Sigmoid colon (tissue), 7 donors: ENCODE results near the gene RIPK3. TPM values are rescaled to one million over a fixed set of nuclear protein-coding genes. Genes with fewer than 3 reads are reported as not detected.
A peak's percentile ranks its signal among the peaks of the same experiment; 100 is the strongest.

Experiments used
- DNase-seq: peaks from one replicate; pipeline ENCODE4 v3.0.0-alpha.2; 2019
- H3K27ac ChIP-seq, 4 donors: fragments of 200-600 bp; sonication (generic); one replicate each; pipeline ENCODE4 v1.5.1; 2016 to 2019; ENCODE audit warnings: mild to moderate bottlenecking in 1 of 4
- H3K27me3 ChIP-seq, 3 donors: fragments of 200-600 bp; sonication (generic); one replicate each; pipeline ENCODE4 v1.5.1; 2019; ENCODE audit warnings: mild to moderate bottlenecking in 1 of 3
- H3K36me3 ChIP-seq, 4 donors: fragments of 200-600 bp; sonication (generic); one replicate each; pipeline ENCODE4 v1.5.1; 2016 to 2019
- H3K4me1 ChIP-seq, 4 donors: fragments of 200-600 bp; sonication (generic); one replicate each; pipeline ENCODE4 v1.5.1; 2017 to 2019
- H3K4me3 ChIP-seq, 4 donors: fragments of 200-600 bp; sonication (generic); one replicate each; pipeline ENCODE4 v1.5.1; 2017 to 2019; ENCODE audit warnings: mild to moderate bottlenecking in 2 of 4, moderate library complexity in 1 of 4
- H3K9me3 ChIP-seq, 4 donors: fragments of 200-600 bp in 3 of 4; sonication (generic) in 3 of 4; one replicate each; pipeline versions ENCODE4 v1.5.1 to v1.6.1; 2013 to 2019
- EP300 ChIP-seq, 4 donors: sonication (generic); formaldehyde crosslinking; IDR thresholded peaks; one replicate each; pipeline ENCODE4 v1.6.1; 2017; ENCODE audit warnings: antibody characterized with exemption in 4 of 4
- POLR2A ChIP-seq, 2 donors: fragments of 450-650 bp; IDR thresholded peaks; one replicate each; pipeline ENCODE4 v1.6.1; 2016; ENCODE audit warnings: antibody characterized with exemption in 2 of 2, mild to moderate bottlenecking in 2 of 2, moderate library complexity in 2 of 2
- POLR2AphosphoS5 ChIP-seq, 4 donors: sonication (generic); formaldehyde crosslinking; IDR thresholded peaks; one replicate each; pipeline ENCODE4 v1.6.1; 2017; ENCODE audit warnings: antibody characterized with exemption in 4 of 4
- WGBS, 2 donors: extraction: QIAGEN DNeasy Blood & Tissue Kit; methylation state at CpG; one replicate each; pipeline ENCODE4 v1.1.7; 2013; 5-methylcytosine and 5-hydroxymethylcytosine counted together
- intact Hi-C: fragments of 100-400 bp; cut with DNase I; formaldehyde crosslinking; loops from one replicate; pipeline ENCODE4 v1.15.1; 2023
- polyA plus RNA-seq, 3 donors: library from polyadenylated mRNA; stranded (reverse); fragments of 200-250 nt; gene quantifications; one replicate each; pipeline ENCODE4 v1.2.3, GENCODE V29; 2013
- total RNA-seq, 4 donors: library from RNA; depleted of rRNA; stranded (reverse); fragments of >200 nt; gene quantifications; one replicate each; pipeline ENCODE4 v1.1.0, GENCODE V29; 2016
- TF ChIP-seq, protein P1 (sequence below), 4 experiments: fragments of 450-650 bp in 3 of 4; fragments of 200-600 bp in 1 of 4; IDR thresholded peaks; one replicate each; pipeline ENCODE4 v1.5.1; 2016 to 2019; ENCODE audit warnings: antibody characterized with exemption in 4 of 4, mild to moderate bottlenecking in 3 of 4, moderate library complexity in 2 of 4
- donor health status: healthy with polysubstance abuse.
- donor health status: Bipolar disorder and iron deficiency.
- donor health status: healthy.

RIPK3 gene
- total and polyA plus RNA-seq, 7 donors: 2.6 to 66.4 (median 12.5) TPM

DNA sequence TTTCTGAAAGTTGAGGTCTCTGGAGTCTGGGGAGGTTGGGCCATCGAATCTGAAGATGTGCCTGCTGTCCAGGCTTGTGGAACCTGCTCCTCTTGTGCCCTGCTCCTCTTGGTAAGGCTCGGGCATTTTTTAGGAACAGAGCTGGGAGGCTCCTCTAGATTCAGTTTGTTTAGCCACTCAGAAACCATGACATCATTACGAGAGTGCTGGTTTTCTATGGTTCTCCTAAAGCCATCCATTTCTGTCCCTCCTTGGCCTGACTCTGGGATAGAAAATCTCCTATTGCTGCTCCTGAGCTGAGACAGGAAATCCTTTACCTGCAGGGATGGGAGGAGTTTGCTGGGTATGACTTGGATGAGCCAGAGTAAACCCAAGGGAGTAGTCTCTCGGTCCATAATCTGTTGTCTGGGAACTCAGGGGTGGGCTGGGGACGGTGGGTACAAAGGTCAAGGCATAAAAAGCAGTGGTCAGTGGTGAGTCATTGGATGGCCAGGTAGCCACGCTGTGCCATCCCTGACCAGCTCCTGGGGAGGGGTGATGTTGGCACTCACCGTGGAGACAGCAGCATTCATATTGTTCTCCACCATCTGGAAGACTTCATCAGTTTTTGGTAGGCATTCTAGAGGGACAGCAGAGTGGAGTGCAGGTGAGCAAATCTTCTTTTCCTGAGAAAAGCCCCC, 2.5 kb downstream of the RIPK3 start:
- Histone ChIP-seq H3K27me3 (peaks cover 8 to 64% (median 55%) of the 10 kb centered on the region in 3 donors), H3K4me1 (peaks cover 0 to 32% (median 27%) of the 10 kb centered on the region in 4 donors), H3K27ac (no peak overlapping the region), H3K9me3 (no peaks in the 10 kb centered on the region), H3K36me3 (no peaks in the 10 kb centered on the region), H3K4me3 (no peak overlapping the region)
- 82 to 91% methylated on average over 7 of the region's 7 CpGs for WGBS, 2 donors
- intact Hi-C loops: loop anchor here (10.0 kb wide), 1 partner anchor 338 kb away; no protein-coding TSS in a partner anchor
- no peak for DNase-seq
- TF ChIP-seq POLR2AphosphoS5 (IDR thresholded peaks at IDR 0.05) (no peak), EP300 (IDR thresholded peaks at IDR 0.05) (no peak), POLR2A (IDR thresholded peaks at IDR 0.05) (no peak)
- TF ChIP-seq, protein P1, sequence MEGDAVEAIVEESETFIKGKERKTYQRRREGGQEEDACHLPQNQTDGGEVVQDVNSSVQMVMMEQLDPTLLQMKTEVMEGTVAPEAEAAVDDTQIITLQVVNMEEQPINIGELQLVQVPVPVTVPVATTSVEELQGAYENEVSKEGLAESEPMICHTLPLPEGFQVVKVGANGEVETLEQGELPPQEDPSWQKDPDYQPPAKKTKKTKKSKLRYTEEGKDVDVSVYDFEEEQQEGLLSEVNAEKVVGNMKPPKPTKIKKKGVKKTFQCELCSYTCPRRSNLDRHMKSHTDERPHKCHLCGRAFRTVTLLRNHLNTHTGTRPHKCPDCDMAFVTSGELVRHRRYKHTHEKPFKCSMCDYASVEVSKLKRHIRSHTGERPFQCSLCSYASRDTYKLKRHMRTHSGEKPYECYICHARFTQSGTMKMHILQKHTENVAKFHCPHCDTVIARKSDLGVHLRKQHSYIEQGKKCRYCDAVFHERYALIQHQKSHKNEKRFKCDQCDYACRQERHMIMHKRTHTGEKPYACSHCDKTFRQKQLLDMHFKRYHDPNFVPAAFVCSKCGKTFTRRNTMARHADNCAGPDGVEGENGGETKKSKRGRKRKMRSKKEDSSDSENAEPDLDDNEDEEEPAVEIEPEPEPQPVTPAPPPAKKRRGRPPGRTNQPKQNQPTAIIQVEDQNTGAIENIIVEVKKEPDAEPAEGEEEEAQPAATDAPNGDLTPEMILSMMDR (IDR thresholded peaks at IDR 0.05): no peak

DNA sequence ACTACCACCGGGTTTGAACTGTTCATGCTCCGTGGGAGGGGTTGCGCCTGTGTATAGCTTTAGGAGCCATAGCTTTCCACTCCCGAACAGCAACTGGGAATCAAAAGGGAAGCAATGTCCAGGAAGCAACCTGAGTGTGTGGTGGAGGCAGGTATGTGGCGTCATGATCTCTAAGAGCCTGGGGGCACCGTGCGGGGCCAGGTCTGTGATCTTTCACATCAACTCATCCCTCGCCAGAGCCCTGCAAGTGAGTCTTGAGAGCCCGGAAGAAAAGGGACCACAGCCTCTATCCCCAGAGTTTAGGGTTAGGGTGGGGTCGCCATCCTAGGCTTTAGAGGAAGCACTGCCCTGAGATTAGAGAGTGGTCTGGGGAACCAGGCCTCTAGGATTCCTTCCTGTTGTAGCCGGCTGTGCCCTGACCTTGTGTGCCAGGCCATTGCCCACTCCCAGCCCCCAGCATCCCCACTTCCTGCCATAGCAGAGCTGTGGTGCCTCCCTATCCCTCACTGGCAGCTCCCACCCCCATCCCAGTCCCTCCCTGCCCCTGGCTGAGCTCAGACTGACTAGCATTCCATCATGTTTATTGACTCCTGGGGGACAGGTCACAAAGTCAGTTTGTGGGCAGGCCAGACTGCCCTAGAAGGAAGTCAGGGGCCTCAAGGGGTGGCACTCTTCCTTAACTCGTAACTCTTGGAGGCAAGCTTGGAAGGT, 4.2 kb downstream of the RIPK3 start:
- H3K27me3 ChIP-seq: peaks cover 8 to 71% (median 56%) of the 10 kb centered on the region in 3 donors
- H3K9me3 ChIP-seq: no peaks in the 10 kb centered on the region
- intact Hi-C loops: loop anchor here (10.0 kb wide), 1 partner anchor 339 kb away; no protein-coding TSS in a partner anchor
- no peak for DNase-seq
- H3K4me1 ChIP-seq: peaks cover 0 to 40% (median 31%) of the 10 kb centered on the region in 4 donors
- peak overlapping the region in 1 of 4 donors; percentile 39 for H3K4me3 ChIP-seq
- peak overlapping the region; percentile 14 to 70 (median 50) for H3K27ac ChIP-seq
- 80 to 86% methylated on average over 12 of the region's 12 CpGs for WGBS, 2 donors
- no peaks in the 10 kb centered on the region for H3K36me3 ChIP-seq
- TF ChIP-seq POLR2AphosphoS5 (IDR thresholded peaks at IDR 0.05) (peak in 1 of 4 donors; percentile 31), POLR2A (IDR thresholded peaks at IDR 0.05) (no peak), EP300 (IDR thresholded peaks at IDR 0.05) (no peak)
- TF ChIP-seq, protein P1 (IDR thresholded peaks at IDR 0.05): no peak

DNA sequence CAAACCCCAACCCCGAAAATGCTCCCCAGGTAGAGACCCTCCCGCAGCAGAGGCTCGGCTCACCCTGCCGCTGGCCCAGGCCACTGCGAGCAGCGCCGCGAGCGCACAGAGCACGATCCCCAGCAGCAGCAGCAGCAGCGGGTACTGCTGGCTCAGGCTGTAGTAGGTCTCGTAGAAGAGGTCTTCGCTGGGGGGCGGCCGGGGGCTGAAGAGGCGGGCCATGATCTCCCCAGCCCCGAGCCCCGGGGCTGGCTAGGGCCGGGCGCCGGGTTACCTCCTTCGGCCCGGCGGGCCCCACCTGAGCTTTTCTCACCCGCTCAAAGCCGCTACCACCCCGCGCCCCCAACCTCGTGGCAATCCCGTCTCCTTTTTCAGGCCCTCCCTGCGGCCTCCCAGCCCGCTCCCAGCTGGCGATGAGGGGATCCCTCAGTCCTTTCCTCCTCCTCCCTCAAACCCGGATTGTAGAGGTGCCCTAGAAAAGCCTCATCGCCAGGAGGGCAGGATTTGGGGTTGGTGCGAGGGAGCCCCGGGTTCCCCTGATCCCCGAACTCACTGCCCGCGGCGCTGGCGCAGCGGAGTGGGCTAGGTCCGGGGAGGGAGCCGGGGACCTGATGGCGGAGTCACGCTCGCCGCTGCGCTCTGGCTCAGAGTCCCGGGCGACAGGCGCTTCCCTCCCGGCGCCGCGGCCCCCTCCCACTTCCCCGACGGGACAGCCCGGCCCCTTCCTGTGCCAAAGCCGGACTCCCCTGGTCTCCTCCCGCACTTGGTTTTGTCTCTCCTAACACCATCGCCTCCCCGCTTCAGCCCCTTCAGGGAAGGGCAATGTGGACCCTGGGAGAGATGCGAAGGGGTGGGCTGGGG, 5.1 kb downstream of the RIPK3 start, which contains the start of gene ADCY4:
ADCY4 (minus strand) TSS at position 641 of the 861 bp plus-strand sequence; CDS start at position 222, 419 bp downstream.
- TF ChIP-seq POLR2A (IDR thresholded peaks at IDR 0.05) (no peak), POLR2AphosphoS5 (IDR thresholded peaks at IDR 0.05) (peak in 2 of 4 donors; percentile 10 to 41)
- DNase-seq: no peak
- WGBS, 2 donors: 7 to 9% methylated on average over 65 of the region's 65 CpGs
- Histone ChIP-seq H3K27me3 (peaks cover 8 to 69% (median 56%) of the 10 kb centered on the region in 3 donors), H3K4me3 (peak within 1 kb of the TSS; percentile 16 to 39 (median 30)), H3K9me3 (no peaks in the 10 kb centered on the region), H3K36me3 (no peaks in the 10 kb centered on the region), H3K27ac (peak within 1 kb of the TSS; percentile 15 to 70 (median 50)), H3K4me1 (peaks cover 0 to 40% (median 31%) of the 10 kb centered on the region in 4 donors)
- intact Hi-C loops: loop anchor here (5.0 to 10.0 kb wide), 2 partner anchors 78 to 340 kb away; no protein-coding TSS in a partner anchor

DNA sequence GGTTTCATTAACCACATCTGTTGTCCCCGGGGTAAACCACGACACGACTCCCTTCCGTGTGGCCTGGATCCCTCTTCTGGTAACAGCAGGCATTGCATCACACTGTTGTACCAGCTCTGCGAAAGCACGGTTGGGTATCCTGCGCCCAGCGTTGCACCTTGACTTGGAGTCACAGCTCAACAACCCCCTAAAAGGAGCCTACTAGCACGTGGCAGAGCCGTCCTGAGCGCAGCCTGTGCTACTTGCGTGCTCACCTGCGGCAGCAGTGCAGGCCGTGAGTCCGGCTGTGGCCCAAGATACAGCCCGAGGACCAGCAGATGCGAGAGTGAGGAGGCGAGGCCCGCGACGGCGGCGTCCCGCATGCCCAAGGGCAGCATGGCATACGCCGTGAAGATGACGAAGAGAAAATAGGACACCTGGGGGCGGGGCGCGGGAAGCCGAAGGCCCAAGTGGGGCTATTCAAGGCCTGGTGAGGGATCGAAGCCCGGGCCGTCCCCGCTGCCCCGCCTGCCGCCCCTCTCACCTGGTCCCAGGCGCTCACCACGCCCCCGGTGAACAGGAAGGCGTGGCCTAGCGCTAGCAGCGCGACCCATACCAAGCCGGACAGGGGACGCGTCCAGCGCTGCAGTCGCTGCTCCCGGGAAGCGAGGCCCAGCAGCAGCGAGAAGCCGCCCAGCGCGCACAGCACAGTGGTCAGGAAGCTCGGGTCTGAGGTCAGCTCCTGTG, 7.4 kb downstream of the RIPK3 start:
- no peak overlapping the region for H3K27ac ChIP-seq
- H3K4me1 ChIP-seq: peaks cover 0 to 36% (median 31%) of the 10 kb centered on the region in 4 donors
- DNase-seq: peak; percentile 81

More for the DNA sequence above, 7.4 kb downstream of the RIPK3 start:
- 3 to 10% methylated on average over 56 of the region's 56 CpGs for WGBS, 2 donors
- no peak for TF ChIP-seq POLR2AphosphoS5 (IDR thresholded peaks at IDR 0.05)
- TF ChIP-seq, protein P1 (IDR thresholded peaks at IDR 0.05): peak; percentile 66 to 70 (median 68)
- no peaks in the 10 kb centered on the region for H3K36me3 ChIP-seq
- H3K27me3 ChIP-seq: peaks cover 8 to 52% (median 49%) of the 10 kb centered on the region in 3 donors
- no peaks in the 10 kb centered on the region for H3K9me3 ChIP-seq
- peak overlapping the region in 3 of 4 donors; percentile 9 to 19 (median 16) for H3K4me3 ChIP-seq
- intact Hi-C loops: loop anchor here (1.0 to 10.0 kb wide), 3 partner anchors 80 to 342 kb away; no protein-coding TSS in a partner anchor
